ENCODE measurements around the gene DPYSL4. TPM values are rescaled to one million over a fixed set of nuclear protein-coding genes. Genes with fewer than 3 reads are reported as not detected.

The DPYSL4 gene
- total RNA-seq = 12.3 and 14.6 TPM in 2 replicates

DNA sequence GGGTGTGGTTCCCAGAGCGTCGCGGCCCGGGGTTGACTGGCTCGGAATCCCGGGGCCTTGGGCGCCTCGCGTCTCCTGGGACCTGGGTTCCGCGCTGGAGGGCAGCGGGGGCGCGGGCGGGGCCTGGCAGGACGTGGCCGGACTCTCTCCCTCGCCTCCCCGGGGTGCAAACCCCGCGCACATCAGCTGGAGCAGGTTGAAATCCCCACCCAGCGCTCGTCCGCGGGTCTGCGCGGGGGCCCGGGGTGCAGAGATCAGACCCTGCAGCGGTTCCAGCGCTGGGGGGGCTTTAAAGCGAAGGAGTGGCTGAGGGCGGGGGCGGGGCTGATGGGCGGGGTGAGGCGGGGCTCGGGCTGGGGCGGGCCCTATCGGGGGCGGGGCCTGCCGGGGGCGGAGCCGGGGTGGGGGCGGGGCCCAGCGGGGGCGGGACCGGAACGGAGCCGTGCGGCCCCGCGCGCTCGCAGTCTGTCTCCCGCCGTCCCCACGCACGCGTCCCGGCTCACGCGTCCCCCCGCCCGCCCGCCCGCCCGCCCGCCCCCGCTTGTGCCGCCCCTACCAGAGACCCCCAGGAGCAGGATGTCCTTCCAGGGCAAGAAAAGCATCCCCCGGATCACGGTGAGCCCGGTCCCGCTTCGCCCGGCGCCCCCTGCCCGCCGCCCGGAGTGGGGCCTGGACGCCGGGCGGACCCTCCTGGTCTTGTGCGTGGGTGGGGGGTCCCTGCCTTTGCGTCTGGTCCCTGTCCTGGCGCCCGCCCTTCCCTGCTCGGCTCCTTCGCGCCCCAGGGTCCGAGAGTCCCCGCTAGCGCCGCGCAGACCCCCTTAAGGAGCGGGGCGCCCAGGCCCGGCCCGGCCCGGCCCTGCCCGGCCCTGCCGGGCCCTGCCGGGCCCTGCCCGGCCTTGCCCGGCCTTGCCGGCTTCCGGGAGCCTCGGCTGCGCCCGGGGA, at the start of gene DPYSL4:
Gene DPYSL4, plus strand, starts transcription at position 461 of the 942 bp plus-strand sequence. Its CDS starts 116 bp downstream, at position 577.

Other genes with a start within 250 kb of the DPYSL4 start
- 202 and 344 TPM in 2 replicates for gene BNIP3, start 205.0 kb upstream of the DPYSL4 start, total RNA-seq
- gene JAKMIP3, start 121.0 kb upstream of the DPYSL4 start, total RNA-seq = 0.08 TPM in 1 of 2 replicates, not detected in the other
- gene STK32C, start 121.0 kb downstream of the DPYSL4 start, total RNA-seq = 4.6 and 5.7 TPM in 2 replicates
- gene LRRC27, start 145.2 kb downstream of the DPYSL4 start, total RNA-seq = 5.2 and 7.3 TPM in 2 replicates
- 6.0 and 7.4 TPM in 2 replicates for gene PWWP2B, start 210.3 kb downstream of the DPYSL4 start, total RNA-seq